Measurements from ENCODE around the gene GHSR.

Gene GHSR

DNA sequence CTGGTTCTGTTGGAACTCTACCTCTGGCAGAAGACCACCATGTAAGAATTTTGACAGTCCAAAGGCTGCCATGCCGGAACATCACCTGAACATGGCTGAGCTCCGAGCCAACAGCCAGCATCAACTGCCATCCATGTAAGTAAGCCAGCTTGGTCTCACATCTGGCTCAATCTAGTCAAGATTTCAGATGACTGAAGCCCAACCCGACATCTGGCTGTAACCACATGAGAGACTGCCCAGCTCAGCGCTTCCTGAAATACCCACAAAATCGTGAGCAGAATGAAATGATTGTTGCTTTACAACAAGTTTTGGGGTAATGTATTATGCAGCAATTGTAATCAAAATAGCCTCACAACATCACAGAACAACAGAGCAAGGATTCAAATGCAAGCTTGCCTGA, 32.9 kb downstream of the GHSR start:
- no peak for DNase-seq (ENCODE audit: low read depth)
- H3K4me3 ChIP-seq (ENCODE audit: low read depth, low read length): no peak overlapping the region
- TF ChIP-seq, protein P1, sequence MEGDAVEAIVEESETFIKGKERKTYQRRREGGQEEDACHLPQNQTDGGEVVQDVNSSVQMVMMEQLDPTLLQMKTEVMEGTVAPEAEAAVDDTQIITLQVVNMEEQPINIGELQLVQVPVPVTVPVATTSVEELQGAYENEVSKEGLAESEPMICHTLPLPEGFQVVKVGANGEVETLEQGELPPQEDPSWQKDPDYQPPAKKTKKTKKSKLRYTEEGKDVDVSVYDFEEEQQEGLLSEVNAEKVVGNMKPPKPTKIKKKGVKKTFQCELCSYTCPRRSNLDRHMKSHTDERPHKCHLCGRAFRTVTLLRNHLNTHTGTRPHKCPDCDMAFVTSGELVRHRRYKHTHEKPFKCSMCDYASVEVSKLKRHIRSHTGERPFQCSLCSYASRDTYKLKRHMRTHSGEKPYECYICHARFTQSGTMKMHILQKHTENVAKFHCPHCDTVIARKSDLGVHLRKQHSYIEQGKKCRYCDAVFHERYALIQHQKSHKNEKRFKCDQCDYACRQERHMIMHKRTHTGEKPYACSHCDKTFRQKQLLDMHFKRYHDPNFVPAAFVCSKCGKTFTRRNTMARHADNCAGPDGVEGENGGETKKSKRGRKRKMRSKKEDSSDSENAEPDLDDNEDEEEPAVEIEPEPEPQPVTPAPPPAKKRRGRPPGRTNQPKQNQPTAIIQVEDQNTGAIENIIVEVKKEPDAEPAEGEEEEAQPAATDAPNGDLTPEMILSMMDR (IDR thresholded peaks at IDR 0.05; ENCODE audit: low read depth, low read length): no peak

DNA sequence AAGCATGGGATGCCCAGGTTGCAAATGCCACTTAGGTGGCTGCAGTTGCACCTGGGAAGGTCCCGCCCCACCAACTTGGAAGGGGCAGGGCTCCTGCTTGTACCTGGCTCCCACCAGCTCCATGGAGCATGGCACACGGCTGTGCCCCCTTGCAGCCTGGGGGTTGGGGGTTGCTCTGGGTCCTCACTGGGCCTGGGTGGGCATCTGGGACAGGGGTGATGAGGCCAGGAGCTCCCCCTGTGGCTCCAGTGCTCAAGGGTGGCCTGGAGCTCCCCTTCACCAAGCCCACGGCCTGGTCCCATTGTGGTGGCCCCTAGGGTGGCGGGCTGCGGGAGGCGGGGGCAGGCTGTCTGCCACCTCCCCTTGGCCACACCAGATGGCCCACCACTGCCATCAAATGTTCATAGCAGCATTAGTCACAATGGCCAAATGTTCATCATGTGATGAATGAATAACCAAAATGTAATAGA, 36.7 kb downstream of the GHSR start:
- H3K4me3 ChIP-seq (ENCODE audit: low read depth, low read length): no peak overlapping the region
- DNase-seq (ENCODE audit: low read depth): no peak
- TF ChIP-seq, protein P1 (IDR thresholded peaks at IDR 0.05; ENCODE audit: low read depth, low read length): no peak
- no peak for TF ChIP-seq POLR2A (IDR thresholded peaks at IDR 0.05; ENCODE audit: extremely low read depth, insufficient read length)
- no peak for TF ChIP-seq MYC (IDR thresholded peaks at IDR 0.05; ENCODE audit: low read depth, low read length)
- TF ChIP-seq, protein P2, sequence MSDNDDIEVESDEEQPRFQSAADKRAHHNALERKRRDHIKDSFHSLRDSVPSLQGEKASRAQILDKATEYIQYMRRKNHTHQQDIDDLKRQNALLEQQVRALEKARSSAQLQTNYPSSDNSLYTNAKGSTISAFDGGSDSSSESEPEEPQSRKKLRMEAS (IDR thresholded peaks at IDR 0.05; ENCODE audit: low read depth, low read length): no peak

DNA sequence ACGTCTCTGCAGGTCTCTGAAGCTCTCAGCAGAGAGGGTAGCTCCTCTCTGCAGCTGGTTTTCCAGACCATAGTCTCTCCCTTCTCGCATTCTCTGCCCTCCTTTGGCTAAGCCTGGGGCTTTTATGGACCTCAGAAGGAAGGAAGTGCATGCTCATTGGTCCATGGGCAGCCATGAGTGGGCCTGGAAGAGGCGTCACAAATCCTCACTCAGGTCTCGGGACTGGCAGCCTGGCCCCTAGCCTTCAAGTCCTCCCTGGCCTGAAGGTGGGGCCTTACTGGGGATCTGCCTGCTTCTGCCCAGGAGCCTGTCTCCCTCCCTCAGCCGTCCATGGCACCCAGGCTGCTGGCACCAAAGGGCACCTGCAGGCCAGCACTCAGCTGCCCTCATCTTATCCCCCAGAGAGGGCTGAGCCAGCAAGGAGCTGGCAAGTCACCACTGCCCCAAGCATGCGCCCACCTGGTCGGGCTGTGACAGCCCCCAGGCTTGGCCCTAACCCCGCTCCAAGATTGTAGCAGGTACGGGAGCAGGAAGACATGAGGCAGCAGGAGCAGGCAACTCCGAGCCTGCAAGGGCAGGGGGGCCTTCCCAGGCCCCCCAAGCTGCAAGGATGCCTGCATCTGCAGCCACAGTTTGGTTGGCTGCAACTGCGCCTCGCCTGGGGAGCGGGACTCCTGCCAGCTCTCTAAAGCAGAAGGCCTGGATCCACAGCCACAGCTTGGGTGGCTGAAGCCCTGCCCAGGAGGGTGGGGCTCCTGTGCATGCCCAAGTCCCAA, 37.4 kb downstream of the GHSR start:
- TF ChIP-seq, protein P1 (IDR thresholded peaks at IDR 0.05; ENCODE audit: low read depth, low read length): no peak
- no peak for TF ChIP-seq POLR2A (IDR thresholded peaks at IDR 0.05; ENCODE audit: extremely low read depth, insufficient read length)
- H3K4me3 ChIP-seq (ENCODE audit: low read depth, low read length): no peak overlapping the region
- DNase-seq (ENCODE audit: low read depth): no peak

DNA sequence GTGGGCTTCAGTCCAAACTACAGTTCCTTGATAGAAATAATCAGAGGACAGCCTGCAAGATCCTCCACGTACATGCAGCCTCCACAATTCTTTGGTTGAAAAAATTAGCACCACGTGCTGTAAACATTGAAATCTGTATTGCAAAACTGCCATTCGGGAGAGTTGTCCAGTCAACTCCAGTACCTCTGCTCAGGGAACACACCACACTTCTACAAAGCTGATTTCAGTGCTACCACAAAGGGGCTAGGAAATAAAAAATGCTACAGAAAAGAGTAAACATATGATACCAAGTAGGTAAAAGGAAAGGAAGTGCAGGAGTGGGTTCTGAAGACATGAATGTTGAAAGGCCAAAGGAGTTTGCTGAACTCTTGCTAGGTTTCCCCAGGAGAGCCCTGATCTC, 40.4 kb downstream of the GHSR start:
- TF ChIP-seq MYC (IDR thresholded peaks at IDR 0.05; ENCODE audit: low read depth, low read length): no peak
- TF ChIP-seq, protein P1 (IDR thresholded peaks at IDR 0.05; ENCODE audit: low read depth, low read length): no peak
- TF ChIP-seq POLR2A (IDR thresholded peaks at IDR 0.05; ENCODE audit: extremely low read depth, insufficient read length): no peak
- TF ChIP-seq, protein P2 (IDR thresholded peaks at IDR 0.05; ENCODE audit: low read depth, low read length): no peak

DNA sequence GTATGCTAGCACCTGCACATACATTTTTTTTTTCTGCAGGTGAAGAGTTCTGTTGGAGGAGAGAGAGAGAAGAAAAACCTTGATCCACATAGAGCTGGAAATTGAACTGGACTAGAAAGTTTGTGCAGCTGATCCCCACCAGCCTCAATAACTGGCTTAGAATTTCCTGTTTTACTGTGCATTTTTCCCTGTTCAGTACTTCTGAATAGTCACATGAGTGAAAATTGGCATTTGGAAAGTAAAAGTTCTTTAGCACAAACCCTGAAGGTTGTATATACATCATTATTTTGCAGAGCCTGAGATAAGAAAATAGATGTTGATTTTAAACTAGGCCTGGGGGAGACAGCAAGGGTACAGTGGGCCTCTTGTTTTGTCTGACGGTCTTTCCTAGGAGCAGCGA, 42.3 kb downstream of the GHSR start:
- DNase-seq (ENCODE audit: low read depth): no peak
- TF ChIP-seq, protein P2 (IDR thresholded peaks at IDR 0.05; ENCODE audit: low read depth, low read length): no peak
- TF ChIP-seq POLR2A (IDR thresholded peaks at IDR 0.05; ENCODE audit: extremely low read depth, insufficient read length): no peak
- TF ChIP-seq, protein P1 (IDR thresholded peaks at IDR 0.05; ENCODE audit: low read depth, low read length): no peak
- no peak for TF ChIP-seq MYC (IDR thresholded peaks at IDR 0.05; ENCODE audit: low read depth, low read length)
- H3K4me3 ChIP-seq (ENCODE audit: low read depth, low read length): no peak overlapping the region

More for the DNA sequence above, 40.4 kb downstream of the GHSR start:
- no peak overlapping the region for H3K4me3 ChIP-seq (ENCODE audit: low read depth, low read length)
- no peak for DNase-seq (ENCODE audit: low read depth)

Measured in NB4 (cell line).